HepG2 (cell line): ENCODE measurements around the gene WWP2. TPM values are rescaled to one million over a fixed set of nuclear protein-coding genes. Genes with fewer than 3 reads are reported as not detected.

ENCODE experiments used
- GABPA ChIP-seq, 2 experiments: IDR thresholded peaks; 2 replicates each; pipeline ENCODE4 v1.6.1; 2011 to 2016; ENCODE audit warnings: low read depth in 2 of 2, low read length in 1 of 2, missing biosample characterization in 1 of 2, missing genetic modification characterization in 1 of 2
- GFI1 ChIP-seq: sonication (generic); formaldehyde crosslinking; IDR thresholded peaks from 2 replicates; pipeline ENCODE4 v1.5.0; 2020; ENCODE audit warnings: missing genetic modification reagents, mild to moderate bottlenecking, borderline replicate concordance
- SMYD3 ChIP-seq: sonication (generic); formaldehyde crosslinking; IDR thresholded peaks from 2 replicates; pipeline ENCODE4 v1.8.1; 2023; ENCODE audit warnings: mild to moderate bottlenecking, missing genetic modification reagents
- ZFP90 ChIP-seq: sonication (generic); formaldehyde crosslinking; IDR thresholded peaks from 2 replicates; pipeline ENCODE4 v1.8.0; 2022; ENCODE audit warnings: missing genetic modification reagents, mild to moderate bottlenecking, inconsistent platforms, borderline replicate concordance
- ZNF124 ChIP-seq: sonication (generic); formaldehyde crosslinking; IDR thresholded peaks from 2 replicates; pipeline ENCODE4 v1.4.0; 2020; ENCODE audit warnings: missing genetic modification reagents
- ZNF460 ChIP-seq: sonication (generic); formaldehyde crosslinking; IDR thresholded peaks from 2 replicates; pipeline ENCODE4 v1.5.1; 2020; ENCODE audit warnings: missing genetic modification reagents, mild to moderate bottlenecking, borderline replicate concordance
- ZNF543 ChIP-seq: sonication (generic); formaldehyde crosslinking; IDR thresholded peaks from 2 replicates; pipeline ENCODE4 v1.4.0; 2020; ENCODE audit warnings: mild to moderate bottlenecking, missing genetic modification reagents
- ZNF761 ChIP-seq: sonication (generic); formaldehyde crosslinking; conservative IDR thresholded peaks from 2 replicates; pipeline ENCODE4 v1.4.0; 2020; ENCODE audit warnings: mild to moderate bottlenecking, missing genetic modification reagents
- ZNF839 ChIP-seq: sonication (generic); formaldehyde crosslinking; IDR thresholded peaks from 2 replicates; pipeline ENCODE4 v1.4.0; 2020; ENCODE audit warnings: missing genetic modification reagents, mild to moderate bottlenecking, borderline replicate concordance
- polyA plus RNA-seq, 8 experiments: library from polyadenylated mRNA; depleted of rRNA in 3 of 8; stranded (reverse) in 7 of 8; unstranded in 1 of 8; fragments of >200 nt; fragmentation: Illumina TruSeq in 4 of 8; extraction: Trizol in 4 of 8; gene quantifications; 2 replicates each; pipeline versions ENCODE4 v1.2.1 to v1.2.3, GENCODE V29; 2011 to 2016; ENCODE audit warnings: low read depth in 4 of 8, missing spikeins in 1 of 8, mixed read lengths in 1 of 8; ENCODE audit not compliant: insufficient read depth in 1 of 8
- total RNA-seq, 5 experiments: library from RNA; depleted of rRNA; stranded (reverse); fragments of >200 nt; fragmentation: Illumina TruSeq; extraction: Trizol; gene quantifications; 2 replicates each; pipeline ENCODE4 v1.2.3, GENCODE V29; 2016; ENCODE audit warnings: low read depth in 1 of 5
- TF ChIP-seq, protein P1 (sequence below): IDR thresholded peaks from 2 replicates; pipeline ENCODE4 v1.6.1; 2012; ENCODE audit warnings: inconsistent platforms
- TF ChIP-seq, protein P2 (sequence below): sonication (generic); formaldehyde crosslinking; IDR thresholded peaks from 2 replicates; pipeline ENCODE4 v1.4.0; 2020; ENCODE audit warnings: mild to moderate bottlenecking, missing genetic modification reagents

WWP2 gene
- total and polyA plus RNA-seq, 2 of the 13 experiments (the other 11 are each of a cell fraction or from before 2014, with no cell fraction given): 11.4 to 28.2 TPM

DNA sequence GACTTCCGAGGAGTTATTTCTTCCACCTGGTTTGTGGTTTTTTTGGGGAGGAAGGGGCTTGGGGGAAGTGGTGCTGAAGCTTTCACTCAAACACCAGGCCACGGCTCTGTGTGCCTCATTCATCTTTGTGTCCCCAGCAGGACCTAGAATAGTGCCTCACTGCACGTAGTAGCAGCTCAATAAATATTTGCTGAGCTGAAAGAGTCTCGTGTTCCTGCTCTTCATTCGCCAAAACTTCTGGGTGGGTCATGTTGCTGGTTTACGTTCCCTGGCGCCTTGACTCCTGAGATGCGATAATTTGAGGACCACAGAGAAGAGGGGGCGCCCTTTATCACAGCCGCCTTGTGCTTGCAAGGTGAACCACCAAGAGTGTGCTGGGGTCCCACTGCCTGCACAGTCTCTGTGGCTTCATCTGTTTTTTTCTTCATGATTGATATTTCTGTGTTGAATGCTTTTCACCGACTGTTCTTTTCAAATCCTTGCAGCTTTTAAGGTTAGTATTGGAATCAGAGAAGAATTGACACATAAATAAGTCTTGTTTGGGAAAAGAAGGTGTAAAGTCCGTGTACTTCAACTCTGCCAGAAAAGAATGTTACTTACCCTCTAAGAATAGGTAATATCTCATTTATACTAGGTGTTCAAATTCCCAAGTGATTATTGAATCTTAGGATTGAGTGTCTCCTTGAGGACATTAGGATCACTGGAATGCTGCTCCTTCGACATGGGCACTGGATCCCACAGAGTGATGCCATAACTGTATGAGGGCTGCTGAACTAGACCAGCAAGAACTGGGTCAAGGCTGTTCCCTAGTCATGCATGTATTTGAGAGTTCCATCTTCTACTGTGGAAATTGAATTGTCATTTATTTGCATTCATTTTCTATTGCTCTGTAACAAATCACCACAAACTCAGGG is 96.3 kb downstream of the WWP2 start (continued):
- TF ChIP-seq ZNF124 (0 out of 2 replicates have a peak, but pooled peaks have one; percentile 54), SMYD3 (CRISPR knock-in tag) (peak; percentile 88), GFI1 (CRISPR knock-in tag) (peak; percentile 68; the same call in 1 of the 2 replicates), ZNF543 (CRISPR knock-in tag) (0 out of 2 replicates have a peak, but pooled peaks have one; percentile 15), ZNF839 (CRISPR knock-in tag) (no peak), GABPA (IDR thresholded peaks at IDR 0.05; ENCODE audit: low read depth, low read length) (no peak), GABPA (CRISPR knock-in tag; IDR thresholded peaks at IDR 0.05; ENCODE audit: low read depth) (no peak), ZNF460 (no peak), ZNF761 (no peak), ZFP90 (peak; percentile 12; the same call in 1 of the 2 replicates)
- TF ChIP-seq, protein P1, sequence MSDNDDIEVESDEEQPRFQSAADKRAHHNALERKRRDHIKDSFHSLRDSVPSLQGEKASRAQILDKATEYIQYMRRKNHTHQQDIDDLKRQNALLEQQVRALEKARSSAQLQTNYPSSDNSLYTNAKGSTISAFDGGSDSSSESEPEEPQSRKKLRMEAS: peak; percentile 75
- TF ChIP-seq, protein P2, sequence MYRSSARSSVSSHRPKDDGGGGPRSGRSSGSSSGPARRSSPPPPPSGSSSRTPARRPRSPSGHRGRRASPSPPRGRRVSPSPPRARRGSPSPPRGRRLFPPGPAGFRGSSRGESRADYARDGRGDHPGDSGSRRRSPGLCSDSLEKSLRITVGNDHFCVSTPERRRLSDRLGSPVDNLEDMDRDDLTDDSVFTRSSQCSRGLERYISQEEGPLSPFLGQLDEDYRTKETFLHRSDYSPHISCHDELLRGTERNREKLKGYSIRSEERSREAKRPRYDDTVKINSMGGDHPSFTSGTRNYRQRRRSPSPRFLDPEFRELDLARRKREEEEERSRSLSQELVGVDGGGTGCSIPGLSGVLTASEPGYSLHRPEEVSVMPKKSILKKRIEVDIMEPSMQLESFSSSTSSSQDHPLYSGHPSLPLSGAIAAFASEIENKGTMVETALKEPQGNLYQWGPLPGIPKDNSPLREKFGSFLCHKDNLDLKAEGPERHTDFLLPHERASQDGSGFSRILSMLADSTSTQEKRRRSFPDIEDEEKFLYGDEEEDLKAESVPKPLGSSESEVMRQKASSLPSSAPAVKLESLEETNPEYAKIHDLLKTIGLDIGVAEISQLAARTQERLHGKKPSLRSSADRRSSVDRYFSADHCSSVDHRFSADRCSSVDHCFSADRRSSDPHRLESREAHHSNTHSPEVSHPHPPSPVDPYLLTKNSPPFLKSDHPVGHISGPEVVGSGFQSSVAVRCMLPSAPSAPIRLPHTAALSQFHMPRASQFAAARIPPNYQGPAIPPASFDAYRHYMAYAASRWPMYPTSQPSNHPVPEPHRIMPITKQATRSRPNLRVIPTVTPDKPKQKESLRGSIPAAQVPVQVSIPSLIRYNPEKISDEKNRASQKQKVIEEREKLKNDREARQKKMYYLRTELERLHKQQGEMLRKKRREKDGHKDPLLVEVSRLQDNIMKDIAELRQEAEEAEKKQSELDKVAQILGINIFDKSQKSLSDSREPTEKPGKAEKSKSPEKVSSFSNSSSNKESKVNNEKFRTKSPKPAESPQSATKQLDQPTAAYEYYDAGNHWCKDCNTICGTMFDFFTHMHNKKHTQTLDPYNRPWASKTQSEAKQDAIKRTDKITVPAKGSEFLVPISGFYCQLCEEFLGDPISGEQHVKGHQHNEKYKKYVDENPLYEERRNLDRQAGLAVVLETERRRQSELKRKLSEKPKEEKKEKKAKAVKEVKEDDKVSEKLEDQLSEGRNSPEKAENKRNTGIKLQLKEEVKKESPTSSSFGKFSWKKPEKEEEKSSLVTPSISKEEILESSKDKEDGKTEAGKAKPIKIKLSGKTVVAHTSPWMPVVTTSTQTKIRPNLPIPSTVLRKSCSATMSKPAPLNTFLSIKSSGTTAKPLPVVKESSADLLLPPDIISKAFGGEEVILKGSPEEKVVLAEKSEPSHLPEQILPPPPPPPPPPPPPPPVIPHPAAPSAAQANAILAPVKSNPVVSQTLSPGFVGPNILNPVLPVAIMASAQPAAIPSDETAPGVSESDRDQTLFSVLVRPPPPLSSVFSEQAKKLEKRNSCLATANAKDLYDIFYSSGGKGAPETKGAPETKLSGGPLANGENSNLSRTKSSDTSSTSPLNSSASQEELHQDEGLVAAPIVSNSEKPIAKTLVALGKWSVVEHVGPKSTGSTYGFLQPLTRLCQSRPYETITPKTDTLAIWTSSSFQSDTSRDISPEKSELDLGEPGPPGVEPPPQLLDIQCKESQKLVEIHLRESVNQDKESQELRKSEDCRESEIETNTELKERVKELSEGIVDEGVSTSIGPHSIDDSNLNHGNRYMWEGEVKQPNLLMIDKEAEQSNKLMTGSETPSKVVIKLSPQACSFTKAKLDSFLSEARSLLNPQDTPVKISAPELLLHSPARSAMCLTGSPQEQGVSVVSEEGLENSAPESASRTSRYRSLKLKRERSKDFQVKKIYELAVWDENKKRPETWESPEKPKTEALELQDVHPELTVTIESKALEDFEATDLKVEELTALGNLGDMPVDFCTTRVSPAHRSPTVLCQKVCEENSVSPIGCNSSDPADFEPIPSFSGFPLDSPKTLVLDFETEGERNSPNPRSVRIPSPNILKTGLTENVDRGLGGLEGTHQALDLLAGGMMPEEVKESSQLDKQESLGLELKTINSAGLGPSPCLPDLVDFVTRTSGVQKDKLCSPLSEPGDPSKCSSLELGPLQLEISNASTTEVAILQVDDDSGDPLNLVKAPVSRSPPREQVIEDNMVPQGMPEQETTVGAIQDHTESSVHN: peak; percentile 64; the same call in 1 of the 2 replicates
